Thyroid gland (tissue), 4 donors: ENCODE results near the gene GNG4. TPM values are rescaled to one million over a fixed set of nuclear protein-coding genes. Genes with fewer than 3 reads are reported as not detected.
"Not testable (repeated sequence)": the region's sequence is repeated elsewhere in the genome, so short reads cannot be mapped to it uniquely, and the experiment has no call there.

ENCODE experiments used
- DNase-seq, 2 donors: peaks; one replicate each; pipeline ENCODE4 v3.0.0-alpha.2; 2019
- H3K27ac ChIP-seq, 3 donors: fragments of 200-600 bp; sonication (generic); 1 replicate in 2 of 3; 2 replicates in 1 of 3; pipeline ENCODE4 v1.5.1; 2016 to 2019; ENCODE audit warnings: mild to moderate bottlenecking in 1 of 3, moderate library complexity in 1 of 3
- H3K27me3 ChIP-seq: fragments of 200-600 bp; sonication (generic); one replicate; pipeline ENCODE4 v1.5.1; 2019
- H3K36me3 ChIP-seq, 2 donors: fragments of 200-600 bp; sonication (generic); one replicate each; pipeline ENCODE4 v1.5.1; 2016 to 2019
- H3K4me1 ChIP-seq, 2 donors: fragments of 200-600 bp; sonication (generic); one replicate each; pipeline ENCODE4 v1.5.1; 2017 to 2019
- H3K4me3 ChIP-seq, 3 donors: fragments of 200-600 bp; sonication (generic); replicated peaks in 1 of 3; 1 replicate in 2 of 3; 2 replicates in 1 of 3; pipeline ENCODE4 v1.5.1; 2016; ENCODE audit warnings: mild to moderate bottlenecking in 1 of 3
- H3K9me3 ChIP-seq: fragments of 200-600 bp; sonication (generic); one replicate; pipeline ENCODE4 v1.5.1; 2017
- POLR2A ChIP-seq, 2 donors: fragments of 450-650 bp; IDR thresholded peaks; one replicate each; pipeline ENCODE4 v1.6.1; 2017; ENCODE audit warnings: antibody characterized with exemption in 2 of 2, mild to moderate bottlenecking in 2 of 2, moderate library complexity in 1 of 2
- WGBS, 2 donors: methylation state at CpG; one replicate each; pipeline ENCODE4 v1.1.5; 2017; 5-methylcytosine and 5-hydroxymethylcytosine counted together
- intact Hi-C: fragments of 100-400 bp; cut with DNase I; formaldehyde crosslinking; loops from one replicate; pipeline ENCODE4 v1.15.1; 2023
- total RNA-seq, 4 donors: library from RNA; depleted of rRNA; stranded (reverse); fragments of >200 nt; gene quantifications; one replicate each; pipeline ENCODE4 v1.2.3, GENCODE V29; 2016
- TF ChIP-seq, protein P1 (sequence below), 6 experiments: fragments of 200-600 bp in 3 of 6; fragments of 450-650 bp in 3 of 6; sonication (generic) in 3 of 6; IDR thresholded peaks; one replicate each; pipeline ENCODE4 v1.5.1; 2016 to 2019; ENCODE audit warnings: antibody characterized with exemption in 6 of 6, mild to moderate bottlenecking in 2 of 6, inconsistent platforms in 1 of 6, moderate library complexity in 1 of 6

Gene GNG4
- total RNA-seq, 4 donors from 2014 or later: under 0.01 to 3.0 (median 0.13) TPM; not detected in 1

- 40 to 69% methylated on average over 1 to 4 of the region's 4 CpGs for WGBS, 2 donors
- no peaks in the 10 kb centered on the region for H3K36me3 ChIP-seq
- no peaks in the 10 kb centered on the region for H3K9me3 ChIP-seq
- no peak for DNase-seq
- H3K27ac ChIP-seq: no peak overlapping the region
- H3K4me3 ChIP-seq: no peak overlapping the region
- intact Hi-C loops: no loop called here
- H3K27me3 ChIP-seq: no peaks in the 10 kb centered on the region
- no peak for TF ChIP-seq POLR2A (IDR thresholded peaks at IDR 0.05)
- TF ChIP-seq, protein P1, sequence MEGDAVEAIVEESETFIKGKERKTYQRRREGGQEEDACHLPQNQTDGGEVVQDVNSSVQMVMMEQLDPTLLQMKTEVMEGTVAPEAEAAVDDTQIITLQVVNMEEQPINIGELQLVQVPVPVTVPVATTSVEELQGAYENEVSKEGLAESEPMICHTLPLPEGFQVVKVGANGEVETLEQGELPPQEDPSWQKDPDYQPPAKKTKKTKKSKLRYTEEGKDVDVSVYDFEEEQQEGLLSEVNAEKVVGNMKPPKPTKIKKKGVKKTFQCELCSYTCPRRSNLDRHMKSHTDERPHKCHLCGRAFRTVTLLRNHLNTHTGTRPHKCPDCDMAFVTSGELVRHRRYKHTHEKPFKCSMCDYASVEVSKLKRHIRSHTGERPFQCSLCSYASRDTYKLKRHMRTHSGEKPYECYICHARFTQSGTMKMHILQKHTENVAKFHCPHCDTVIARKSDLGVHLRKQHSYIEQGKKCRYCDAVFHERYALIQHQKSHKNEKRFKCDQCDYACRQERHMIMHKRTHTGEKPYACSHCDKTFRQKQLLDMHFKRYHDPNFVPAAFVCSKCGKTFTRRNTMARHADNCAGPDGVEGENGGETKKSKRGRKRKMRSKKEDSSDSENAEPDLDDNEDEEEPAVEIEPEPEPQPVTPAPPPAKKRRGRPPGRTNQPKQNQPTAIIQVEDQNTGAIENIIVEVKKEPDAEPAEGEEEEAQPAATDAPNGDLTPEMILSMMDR (IDR thresholded peaks at IDR 0.05): no peak
- no peaks in the 10 kb centered on the region for H3K4me1 ChIP-seq
Observed at GRCh38 chr1:235583511-235584001, 66.0 kb downstream of the GNG4 start.

GRCh38 chr1:235582130-235582529 is 67.5 kb downstream of the GNG4 start:
- TF ChIP-seq POLR2A (IDR thresholded peaks at IDR 0.05): no peak
- TF ChIP-seq, protein P1 (IDR thresholded peaks at IDR 0.05): no peak
- no peaks in the 10 kb centered on the region for H3K9me3 ChIP-seq
- H3K27me3 ChIP-seq: no peaks in the 10 kb centered on the region
- no peak for DNase-seq
- 93% methylated on average over 10 of the region's 10 CpGs for WGBS, 2 donors
- no peaks in the 10 kb centered on the region for H3K4me1 ChIP-seq
- no peak overlapping the region for H3K4me3 ChIP-seq
- no peaks in the 10 kb centered on the region for H3K36me3 ChIP-seq
- intact Hi-C loops: no loop called here
- no peak overlapping the region for H3K27ac ChIP-seq

- H3K4me1 ChIP-seq: no peaks in the 10 kb centered on the region
- WGBS, 2 donors: 93 to 99% methylated on average over 3 of the region's 3 CpGs
- H3K4me3 ChIP-seq: no peak overlapping the region
- H3K27ac ChIP-seq: no peak overlapping the region
- intact Hi-C loops: no loop called here
- TF ChIP-seq, protein P1 (IDR thresholded peaks at IDR 0.05): no peak
- no peaks in the 10 kb centered on the region for H3K36me3 ChIP-seq
- no peak for DNase-seq
- H3K27me3 ChIP-seq: no peaks in the 10 kb centered on the region
- no peaks in the 10 kb centered on the region for H3K9me3 ChIP-seq
Observed at GRCh38 chr1:235579891-235580290, 69.7 kb downstream of the GNG4 start.

GRCh38 chr1:235575597-235575996 is 74.0 kb downstream of the GNG4 start:
- intact Hi-C loops: no loop called here
- Histone ChIP-seq H3K27me3 (no peaks in the 10 kb centered on the region), H3K36me3 (no peaks in the 10 kb centered on the region), H3K4me1 (no peaks in the 10 kb centered on the region), H3K4me3 (no peak overlapping the region), H3K9me3 (no peaks in the 10 kb centered on the region), H3K27ac (no peak overlapping the region)
- TF ChIP-seq, protein P1 (IDR thresholded peaks at IDR 0.05): no peak
- no peak for TF ChIP-seq POLR2A (IDR thresholded peaks at IDR 0.05)
- DNase-seq: no peak
- WGBS, 2 donors: 80 to 90% methylated on average over 4 to 6 of the region's 6 CpGs

- H3K27me3 ChIP-seq: no peaks in the 10 kb centered on the region
Observed at GRCh38 chr1:235573880-235574279, 75.7 kb downstream of the GNG4 start.

GRCh38 chr1:235572971-235573370 is 76.6 kb downstream of the GNG4 start:
- H3K27me3 ChIP-seq, H3K36me3 ChIP-seq, H3K9me3 ChIP-seq, H3K4me1 ChIP-seq, H3K4me3 ChIP-seq, DNase-seq, H3K27ac ChIP-seq, intact Hi-C loops: not testable (repeated sequence)
- WGBS, 2 donors: 92 to 98% methylated on average over 5 of the region's 5 CpGs

More at GRCh38 chr1:235573880-235574279, 75.7 kb downstream of the GNG4 start:
- Histone ChIP-seq H3K4me3 (no peak overlapping the region), H3K4me1 (no peaks in the 10 kb centered on the region), H3K36me3 (no peaks in the 10 kb centered on the region), H3K27ac (no peak overlapping the region), H3K9me3 (no peaks in the 10 kb centered on the region)
- intact Hi-C loops: no loop called here
- DNase-seq: no peak
- 55 to 93% methylated on average over 2 of the region's 2 CpGs for whole genome bisulfite sequencing, 2 donors
- TF ChIP-seq, protein P1 (IDR thresholded peaks at IDR 0.05): no peak
- no peak for TF ChIP-seq POLR2A (IDR thresholded peaks at IDR 0.05)
